ENCODE measurements around the gene PPFIBP1.

Gene PPFIBP1

DNA sequence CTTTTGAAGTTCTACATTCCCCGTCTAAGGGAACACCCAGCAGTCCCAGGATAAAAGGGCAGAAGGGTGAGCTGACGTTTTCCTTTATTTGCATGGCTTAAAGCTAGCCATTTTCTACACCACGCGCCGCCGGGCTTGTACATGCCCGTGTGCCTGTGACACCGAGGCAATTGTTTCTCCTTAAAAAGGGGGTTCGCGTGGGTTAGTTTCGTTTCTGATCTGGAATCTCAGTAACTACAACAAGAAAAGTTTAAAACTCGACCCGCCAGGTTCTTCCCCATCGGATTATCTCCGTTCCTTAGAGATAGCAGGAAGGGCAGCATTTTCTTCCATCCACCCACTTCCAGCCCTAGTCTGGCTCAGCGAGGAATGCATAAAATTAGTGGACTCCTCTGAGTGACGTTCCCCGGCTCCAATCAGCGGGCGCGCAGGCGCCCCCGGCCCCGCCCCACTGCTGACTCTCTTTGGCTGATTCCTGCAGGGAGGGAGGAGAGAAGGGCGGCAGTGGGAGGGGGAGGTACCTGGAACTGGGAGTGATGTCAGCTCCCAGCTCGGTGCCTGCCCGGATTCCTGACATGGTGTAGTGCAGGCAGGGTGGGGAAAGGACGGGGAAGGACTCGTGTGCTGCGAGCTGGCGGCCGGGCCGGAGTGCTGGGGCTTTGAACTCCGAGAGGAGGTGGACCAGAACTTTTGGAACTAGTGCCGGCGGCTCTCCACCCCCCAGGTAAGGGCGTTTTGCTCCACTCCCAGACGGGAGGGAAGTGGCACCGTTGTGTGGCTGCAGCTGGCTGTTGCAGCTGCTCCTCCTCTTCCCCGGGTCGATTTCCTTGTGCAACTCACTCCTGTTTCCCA lies at the start of gene PPFIBP1:
PPFIBP1 (plus strand) TSS at position 565 of the 852 bp plus-strand sequence. CDS start 109,191 bp downstream, outside the sequence.
- Histone ChIP-seq H3K9ac (ENCODE audit: low read length) (peak within 1 kb of the TSS; percentile 55), H2AFZ (ENCODE audit: low read length) (peak within 1 kb of the TSS; percentile 42; the same call in 1 of the 2 replicates), H3K4me2 (ENCODE audit: low read length) (peak within 1 kb of the TSS; percentile 79), H3K79me2 (ENCODE audit: insufficient read depth, low read length) (no peaks in the 10 kb centered on the region), H3K4me1 (ENCODE audit: insufficient read depth, low read length, severe bottlenecking) (peaks cover 11% of the 10 kb centered on the region), H3K9me3 (ENCODE audit: low read length) (no peaks in the 10 kb centered on the region), H4K20me1 (ENCODE audit: insufficient read depth, low read length) (no peaks in the 10 kb centered on the region), H3K4me3 (ENCODE audit: low read depth, low read length, poor library complexity, severe bottlenecking) (peak within 1 kb of the TSS; percentile 67), H3K27me3 (ENCODE audit: insufficient read depth, low read length) (no peaks in the 10 kb centered on the region), H3K36me3 (ENCODE audit: insufficient read depth, low read length) (no peaks in the 10 kb centered on the region), H3K27ac (ENCODE audit: low read depth, low read length, poor library complexity, severe bottlenecking) (no peak within 1 kb of the TSS), H3K9me2 (ENCODE audit: low read depth, low read length) (no peaks in the 10 kb centered on the region), H3F3A (ENCODE audit: insufficient read depth, low read length) (no peaks in the 10 kb centered on the region)
- TF ChIP-seq EZH2 (IDR thresholded peaks at IDR 0.05; ENCODE audit: borderline replicate concordance, low read length) = no peak
- TF ChIP-seq, protein P1, sequence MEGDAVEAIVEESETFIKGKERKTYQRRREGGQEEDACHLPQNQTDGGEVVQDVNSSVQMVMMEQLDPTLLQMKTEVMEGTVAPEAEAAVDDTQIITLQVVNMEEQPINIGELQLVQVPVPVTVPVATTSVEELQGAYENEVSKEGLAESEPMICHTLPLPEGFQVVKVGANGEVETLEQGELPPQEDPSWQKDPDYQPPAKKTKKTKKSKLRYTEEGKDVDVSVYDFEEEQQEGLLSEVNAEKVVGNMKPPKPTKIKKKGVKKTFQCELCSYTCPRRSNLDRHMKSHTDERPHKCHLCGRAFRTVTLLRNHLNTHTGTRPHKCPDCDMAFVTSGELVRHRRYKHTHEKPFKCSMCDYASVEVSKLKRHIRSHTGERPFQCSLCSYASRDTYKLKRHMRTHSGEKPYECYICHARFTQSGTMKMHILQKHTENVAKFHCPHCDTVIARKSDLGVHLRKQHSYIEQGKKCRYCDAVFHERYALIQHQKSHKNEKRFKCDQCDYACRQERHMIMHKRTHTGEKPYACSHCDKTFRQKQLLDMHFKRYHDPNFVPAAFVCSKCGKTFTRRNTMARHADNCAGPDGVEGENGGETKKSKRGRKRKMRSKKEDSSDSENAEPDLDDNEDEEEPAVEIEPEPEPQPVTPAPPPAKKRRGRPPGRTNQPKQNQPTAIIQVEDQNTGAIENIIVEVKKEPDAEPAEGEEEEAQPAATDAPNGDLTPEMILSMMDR (IDR thresholded peaks at IDR 0.05; ENCODE audit: low read length) = no peak

DNA sequence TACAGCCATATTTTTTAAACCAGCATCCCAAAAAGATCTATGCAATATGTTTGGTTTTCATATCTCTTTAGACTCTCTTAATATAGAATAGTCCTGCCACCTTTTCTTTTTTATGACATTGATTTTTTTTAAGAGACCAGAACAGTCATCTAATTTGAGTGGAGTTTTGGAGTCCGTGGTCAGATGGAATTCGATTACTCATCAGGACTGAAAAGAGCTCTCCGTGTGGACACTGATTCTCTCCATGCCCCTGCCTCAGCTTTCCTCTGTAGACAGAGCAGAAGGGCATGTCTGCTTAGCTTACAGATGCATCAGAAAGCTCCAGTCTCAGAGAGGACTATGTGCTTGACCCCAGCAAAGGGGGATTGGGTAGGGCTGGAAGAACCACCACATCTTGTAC lies 49.7 kb upstream of the PPFIBP1 start:
- no peak overlapping the region for H3K4me3 ChIP-seq (ENCODE audit: low read depth, low read length, poor library complexity, severe bottlenecking)
- no peak overlapping the region for H3K27ac ChIP-seq (ENCODE audit: low read depth, low read length, poor library complexity, severe bottlenecking)
- H3F3A ChIP-seq (ENCODE audit: insufficient read depth, low read length) = no peaks in the 10 kb centered on the region
- no peaks in the 10 kb centered on the region for H3K9me2 ChIP-seq (ENCODE audit: low read depth, low read length)
- H3K9me3 ChIP-seq (ENCODE audit: low read length) = peaks cover 4% of the 10 kb centered on the region; the same call in 1 of the 2 replicates
- H4K20me1 ChIP-seq (ENCODE audit: insufficient read depth, low read length) = no peaks in the 10 kb centered on the region
- no peak overlapping the region for H3K9ac ChIP-seq (ENCODE audit: low read length)
- TF ChIP-seq, protein P1 (IDR thresholded peaks at IDR 0.05; ENCODE audit: low read length) = no peak
- no peak for TF ChIP-seq EZH2 (IDR thresholded peaks at IDR 0.05; ENCODE audit: borderline replicate concordance, low read length)
- no peaks in the 10 kb centered on the region for H3K4me1 ChIP-seq (ENCODE audit: insufficient read depth, low read length, severe bottlenecking)
- no peaks in the 10 kb centered on the region for H3K36me3 ChIP-seq (ENCODE audit: insufficient read depth, low read length)
- no peak overlapping the region for H2AFZ ChIP-seq (ENCODE audit: low read length)
- no peaks in the 10 kb centered on the region for H3K27me3 ChIP-seq (ENCODE audit: insufficient read depth, low read length)
- H3K79me2 ChIP-seq (ENCODE audit: insufficient read depth, low read length) = no peaks in the 10 kb centered on the region
- no peak overlapping the region for H3K4me2 ChIP-seq (ENCODE audit: low read length)

DNA sequence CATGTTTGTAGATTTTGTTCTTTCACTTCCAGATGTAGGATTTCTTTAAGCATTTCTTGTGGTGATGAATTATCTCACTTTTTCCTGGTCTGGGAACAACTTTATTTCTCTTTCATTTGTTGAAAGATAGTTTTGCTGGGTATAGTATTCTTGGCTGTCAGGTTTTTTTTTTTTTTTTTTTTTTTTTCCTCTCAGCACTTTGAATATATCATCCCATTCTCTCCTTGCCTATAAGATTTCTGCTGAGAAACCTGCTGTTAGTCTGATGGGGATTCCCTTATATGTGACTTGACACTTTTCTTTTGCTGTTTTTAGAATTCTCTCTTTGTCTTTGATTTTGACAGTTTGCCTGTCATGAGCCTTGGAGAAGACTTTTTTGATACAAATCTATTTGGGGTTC lies 47.0 kb upstream of the PPFIBP1 start:
- no peak for TF ChIP-seq EZH2 (IDR thresholded peaks at IDR 0.05; ENCODE audit: borderline replicate concordance, low read length)
- TF ChIP-seq, protein P1 (IDR thresholded peaks at IDR 0.05; ENCODE audit: low read length) = no peak
- H3K9me3 ChIP-seq (ENCODE audit: low read length) = peaks cover 4% of the 10 kb centered on the region; the same call in 1 of the 2 replicates
- H3K9me2 ChIP-seq (ENCODE audit: low read depth, low read length) = no peaks in the 10 kb centered on the region
- H3K79me2 ChIP-seq (ENCODE audit: insufficient read depth, low read length) = no peaks in the 10 kb centered on the region
- no peaks in the 10 kb centered on the region for H3F3A ChIP-seq (ENCODE audit: insufficient read depth, low read length)
- no peaks in the 10 kb centered on the region for H4K20me1 ChIP-seq (ENCODE audit: insufficient read depth, low read length)
- H2AFZ ChIP-seq (ENCODE audit: low read length) = no peak overlapping the region
- H3K36me3 ChIP-seq (ENCODE audit: insufficient read depth, low read length) = no peaks in the 10 kb centered on the region
- H3K4me2 ChIP-seq (ENCODE audit: low read length) = no peak overlapping the region
- no peak overlapping the region for H3K4me3 ChIP-seq (ENCODE audit: low read depth, low read length, poor library complexity, severe bottlenecking)
- H3K27me3 ChIP-seq (ENCODE audit: insufficient read depth, low read length) = no peaks in the 10 kb centered on the region
- no peak overlapping the region for H3K27ac ChIP-seq (ENCODE audit: low read depth, low read length, poor library complexity, severe bottlenecking)
- no peaks in the 10 kb centered on the region for H3K4me1 ChIP-seq (ENCODE audit: insufficient read depth, low read length, severe bottlenecking)
- no peak overlapping the region for H3K9ac ChIP-seq (ENCODE audit: low read length)

All from OCI-LY1 (cell line).